HG02943 (cell line): ENCODE measurements around the gene LUZP2.

ENCODE experiments used
- ATAC-seq: cut with Tn5 transposase; IDR thresholded peaks from one replicate; pipeline ENCODE4 v1.9.1; 2021; ENCODE audit warnings: mild to moderate bottlenecking, low read depth, moderate library complexity; ENCODE audit not compliant: unreplicated experiment

The LUZP2 gene

GRCh38 chr11:24708616-24709015 lies 211.8 kb downstream of the LUZP2 start:
- no peak for ATAC-seq

- ATAC-seq = no peak
These were observed 213.2 kb downstream of the LUZP2 start for GRCh38 chr11:24709928-24710565.

GRCh38 chr11:24714601-24715000 lies 217.7 kb downstream of the LUZP2 start:
- no peak for ATAC-seq

- ATAC-seq = no peak
These were observed 219.6 kb downstream of the LUZP2 start for GRCh38 chr11:24716403-24716802.

GRCh38 chr11:24723231-24723630 lies 226.4 kb downstream of the LUZP2 start:
- ATAC-seq = no peak

DNA sequence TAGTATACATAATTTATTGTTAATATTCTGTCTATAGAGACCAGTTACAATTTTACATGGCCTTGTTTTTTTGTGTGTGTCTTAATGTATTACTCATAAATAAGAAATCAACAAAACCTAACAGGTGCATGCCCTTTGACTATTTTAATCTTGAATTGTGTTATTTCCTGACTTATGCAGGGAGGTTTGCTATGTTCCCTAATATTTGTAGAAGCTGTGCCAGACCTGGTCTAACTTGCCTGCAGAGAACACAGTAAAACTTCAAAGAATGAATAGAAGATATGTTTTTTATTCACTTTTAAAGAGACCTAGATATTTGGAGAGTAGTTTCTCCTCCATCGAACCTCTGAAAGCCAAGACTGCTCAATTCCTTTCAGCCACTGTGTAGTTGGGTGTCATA lies 234.7 kb downstream of the LUZP2 start:
- no peak for ATAC-seq

DNA sequence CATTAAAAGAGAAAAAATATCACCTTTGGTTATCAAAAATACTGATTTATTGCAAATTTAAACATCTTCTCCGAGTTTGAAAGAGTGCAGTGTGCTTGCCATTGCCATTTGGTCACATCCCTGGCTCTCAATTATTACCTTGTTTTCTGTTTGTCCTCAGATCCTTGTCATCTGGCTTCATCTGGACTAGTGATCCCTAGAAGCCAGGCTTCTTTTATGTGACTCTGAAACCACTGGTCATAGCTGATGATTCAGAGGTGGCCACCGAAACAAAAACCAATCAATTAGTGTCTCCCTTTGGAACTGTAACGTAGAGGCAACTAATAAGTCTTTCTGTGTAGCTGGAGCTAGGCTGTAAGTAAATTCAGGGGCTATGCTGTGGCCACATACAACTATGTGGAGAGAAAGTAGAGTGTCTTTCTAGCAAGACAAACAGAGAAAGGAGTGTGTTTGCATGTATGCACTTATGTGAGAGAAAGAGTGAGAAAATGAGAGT lies 237.9 kb downstream of the LUZP2 start:
- no peak for ATAC-seq

GRCh38 chr11:24738972-24739371 lies 242.1 kb downstream of the LUZP2 start:
- ATAC-seq = no peak

- no peak for ATAC-seq
These were observed 242.8 kb downstream of the LUZP2 start for GRCh38 chr11:24739637-24740036.

DNA sequence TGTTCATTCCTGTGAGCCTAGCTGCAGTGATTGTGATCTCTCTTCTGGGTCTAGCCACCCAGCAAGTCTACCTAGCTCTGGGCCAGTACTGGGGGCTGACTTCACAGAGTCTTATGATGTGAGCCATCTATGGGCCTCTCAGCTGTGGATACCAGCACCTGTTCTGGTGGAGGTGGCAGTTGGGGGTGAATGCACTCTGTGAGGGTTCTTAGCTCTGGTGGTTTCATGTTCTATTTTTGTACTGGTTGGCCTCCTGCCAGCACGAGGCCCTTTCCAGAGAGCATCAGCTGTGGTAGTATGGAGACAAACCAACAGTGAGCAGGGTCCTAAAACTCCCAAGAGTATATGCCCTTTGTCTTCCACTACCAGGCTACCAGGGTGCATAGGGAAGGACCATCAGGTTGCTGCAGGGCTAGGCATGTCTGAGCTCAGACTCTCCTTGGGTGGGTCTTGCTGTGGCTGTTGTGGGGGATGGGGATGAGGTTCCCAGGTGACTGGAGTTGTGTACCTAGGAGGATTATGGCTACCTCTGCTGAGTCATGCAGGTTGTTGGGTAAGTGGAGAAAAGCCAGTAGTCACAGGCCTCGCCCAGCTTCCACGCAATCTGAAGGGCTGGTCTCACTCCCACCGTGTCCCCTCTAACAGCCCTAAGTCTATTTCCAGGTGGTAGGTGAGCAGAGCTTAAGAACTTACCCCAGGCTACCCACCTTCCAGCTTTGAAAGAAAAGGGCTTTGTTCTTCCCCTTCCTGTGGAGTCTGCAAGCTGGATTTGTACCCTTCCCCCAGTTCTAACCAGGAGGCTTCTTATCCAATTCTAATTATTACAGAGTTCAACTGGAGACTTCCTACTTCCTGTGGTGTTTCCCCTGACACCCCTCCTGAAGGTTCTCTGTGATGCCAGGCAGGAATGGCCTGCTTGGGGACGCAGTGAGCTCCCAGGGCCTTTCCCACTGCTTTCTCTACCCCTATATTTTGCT lies 250.7 kb downstream of the LUZP2 start:
- ATAC-seq = no peak

- no peak for ATAC-seq
These were observed 251.4 kb downstream of the LUZP2 start for GRCh38 chr11:24748261-24748660.

- no peak for ATAC-seq
These were observed 257.6 kb downstream of the LUZP2 start for GRCh38 chr11:24754406-24754805.

DNA sequence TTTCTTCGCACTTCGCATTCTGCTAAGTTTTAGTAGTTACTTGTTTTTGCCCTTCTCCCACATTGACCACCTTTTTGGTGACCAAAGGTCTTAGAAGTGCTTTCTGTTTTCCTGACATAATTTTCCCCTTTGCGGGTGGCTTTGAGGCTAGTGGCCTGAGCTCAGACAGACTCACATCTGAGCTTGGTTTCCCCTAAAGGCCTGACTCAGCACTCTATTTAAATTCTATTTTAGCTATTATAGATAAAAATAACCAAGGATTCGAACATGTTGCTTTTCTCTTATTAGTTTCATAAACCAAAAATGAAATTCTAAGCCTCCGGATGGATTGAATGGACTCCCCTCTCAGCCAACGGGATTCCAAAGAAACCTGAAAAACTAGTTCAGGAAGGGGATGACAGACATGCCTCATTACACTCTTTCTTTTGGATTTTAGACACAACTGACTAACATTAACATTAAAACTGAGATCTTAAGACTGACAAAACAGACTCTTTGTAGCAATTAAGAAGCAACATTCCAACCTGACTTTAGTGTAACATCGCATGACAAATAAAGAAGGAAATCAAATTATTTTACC lies 258.5 kb downstream of the LUZP2 start:
- no peak for ATAC-seq

- ATAC-seq = no peak
These were observed 262.9 kb downstream of the LUZP2 start for GRCh38 chr11:24759742-24760141.

- ATAC-seq = no peak
These were observed 263.8 kb downstream of the LUZP2 start for GRCh38 chr11:24760681-24761080.

DNA sequence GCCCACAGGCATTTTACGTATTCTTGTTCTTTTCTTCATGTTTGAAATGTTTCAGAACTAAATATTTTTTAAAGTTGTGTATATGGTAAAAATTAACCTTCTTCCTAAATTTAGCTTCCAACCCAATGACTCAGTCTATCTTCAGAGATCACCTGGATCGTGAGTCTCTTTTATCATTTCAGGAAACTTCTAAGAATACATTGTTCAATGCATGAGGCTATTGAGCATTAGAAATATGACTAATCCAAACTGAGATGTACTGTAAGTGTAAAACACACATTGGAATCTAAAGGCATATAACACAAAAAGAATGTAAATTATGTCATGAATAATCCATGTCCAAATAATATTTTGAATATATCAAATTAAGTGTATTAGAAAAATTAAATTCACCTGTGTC lies 265.2 kb downstream of the LUZP2 start:
- ATAC-seq = no peak

- ATAC-seq = no peak
These were observed 270.6 kb downstream of the LUZP2 start for GRCh38 chr11:24767411-24767810.

DNA sequence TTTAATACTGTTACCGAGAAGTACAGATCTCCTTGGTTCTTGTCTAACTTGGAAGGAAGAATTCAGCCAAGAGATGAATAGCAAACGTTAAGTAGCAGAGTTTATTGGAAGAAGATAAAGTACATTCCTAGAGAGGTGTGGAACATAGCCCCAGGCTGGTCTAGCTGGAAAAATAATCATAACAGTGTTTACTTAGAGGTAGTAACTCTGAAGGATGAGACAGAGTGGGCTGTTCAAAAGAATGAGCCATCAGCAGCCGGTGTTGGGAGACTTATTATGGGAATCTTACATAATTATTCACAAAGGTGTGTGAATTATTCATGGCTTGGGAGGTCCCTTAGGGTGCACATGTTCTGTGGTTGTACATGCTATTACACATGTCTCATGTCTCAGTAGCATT lies 276.5 kb downstream of the LUZP2 start:
- no peak for ATAC-seq

- ATAC-seq = no peak
These were observed 282.9 kb downstream of the LUZP2 start for GRCh38 chr11:24779791-24780190.

- no peak for ATAC-seq
These were observed 284.4 kb downstream of the LUZP2 start for GRCh38 chr11:24781288-24781687.

DNA sequence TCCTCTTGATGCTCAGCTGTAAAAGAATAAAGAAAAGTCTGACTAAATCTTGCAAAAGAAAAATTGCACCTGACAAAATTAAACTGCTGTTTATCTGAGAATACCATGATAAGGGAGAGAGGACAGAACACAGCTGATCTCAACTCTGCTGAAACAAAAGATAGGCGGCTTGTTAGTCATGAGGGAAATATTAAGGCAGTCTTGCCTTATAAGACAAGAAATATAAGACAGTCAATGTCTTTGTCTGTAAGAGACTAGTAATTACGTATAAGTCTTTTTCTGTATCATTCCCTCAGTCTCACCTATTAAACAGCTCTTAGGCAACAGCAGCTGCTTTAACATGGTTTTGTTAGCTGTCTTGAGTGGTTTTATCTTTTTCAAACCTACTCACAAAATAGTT lies 296.6 kb downstream of the LUZP2 start:
- ATAC-seq = no peak
